ENCODE measurements around the gene AANAT.
"Not testable (repeated sequence)": the region's sequence is repeated elsewhere in the genome, so short reads cannot be mapped to it uniquely, and the experiment has no call there.

The AANAT gene

GRCh38 chr17:76508472-76509063 lies 41.2 kb downstream of the AANAT start:
- H3K4me3 Mint-ChIP-seq; H3K4me1 Mint-ChIP-seq; DNase-seq (ENCODE audit: low spot score in 2 of 2); H3K9me3 Mint-ChIP-seq; H3K27ac Mint-ChIP-seq; ATAC-seq (ENCODE audit: low read depth); H3K27me3 Mint-ChIP-seq; H3K36me3 Mint-ChIP-seq: not testable (repeated sequence)

DNA sequence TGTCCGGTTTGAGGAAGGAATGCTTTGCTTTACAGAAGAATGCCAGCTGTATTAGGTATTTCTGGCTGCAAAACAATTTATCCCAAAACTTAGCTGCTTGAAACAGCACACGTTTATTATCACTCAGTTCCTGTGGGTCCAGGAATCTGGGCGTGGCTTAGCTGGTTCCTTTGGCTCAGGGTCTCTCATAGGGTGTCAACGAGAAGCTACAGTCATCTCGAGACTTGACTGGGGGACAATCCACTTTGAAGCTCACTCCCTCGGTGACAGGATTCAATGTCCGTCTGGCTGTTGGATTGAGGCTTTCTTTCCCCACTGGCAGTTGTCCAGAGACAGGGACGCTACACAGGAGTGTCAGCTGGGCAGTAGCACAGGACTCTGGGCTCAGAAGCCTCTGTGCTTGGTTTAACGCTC lies 43.4 kb downstream of the AANAT start:
- DNase-seq (ENCODE audit: low spot score in 2 of 2): no peak
- ATAC-seq (ENCODE audit: low read depth): no peak
- H3K27ac Mint-ChIP-seq: no peak overlapping the region
- no peak overlapping the region for H3K4me3 Mint-ChIP-seq
- peaks cover 2% of the 10 kb centered on the region for H3K27me3 Mint-ChIP-seq
- no peaks in the 10 kb centered on the region for H3K9me3 Mint-ChIP-seq
- no peaks in the 10 kb centered on the region for H3K36me3 Mint-ChIP-seq
- peaks cover 15% of the 10 kb centered on the region for H3K4me1 Mint-ChIP-seq

- no peaks in the 10 kb centered on the region for H3K36me3 Mint-ChIP-seq
- no peaks in the 10 kb centered on the region for H3K9me3 Mint-ChIP-seq
- H3K4me3 Mint-ChIP-seq: no peak overlapping the region
- no peak overlapping the region for H3K27ac Mint-ChIP-seq
- ATAC-seq (ENCODE audit: low read depth) (no peak), DNase-seq (ENCODE audit: low spot score in 2 of 2) (no peak)
- peaks cover 2% of the 10 kb centered on the region for H3K27me3 Mint-ChIP-seq
- H3K4me1 Mint-ChIP-seq: peaks cover 10% of the 10 kb centered on the region
These were observed 44.4 kb downstream of the AANAT start for GRCh38 chr17:76511668-76512365.

DNA sequence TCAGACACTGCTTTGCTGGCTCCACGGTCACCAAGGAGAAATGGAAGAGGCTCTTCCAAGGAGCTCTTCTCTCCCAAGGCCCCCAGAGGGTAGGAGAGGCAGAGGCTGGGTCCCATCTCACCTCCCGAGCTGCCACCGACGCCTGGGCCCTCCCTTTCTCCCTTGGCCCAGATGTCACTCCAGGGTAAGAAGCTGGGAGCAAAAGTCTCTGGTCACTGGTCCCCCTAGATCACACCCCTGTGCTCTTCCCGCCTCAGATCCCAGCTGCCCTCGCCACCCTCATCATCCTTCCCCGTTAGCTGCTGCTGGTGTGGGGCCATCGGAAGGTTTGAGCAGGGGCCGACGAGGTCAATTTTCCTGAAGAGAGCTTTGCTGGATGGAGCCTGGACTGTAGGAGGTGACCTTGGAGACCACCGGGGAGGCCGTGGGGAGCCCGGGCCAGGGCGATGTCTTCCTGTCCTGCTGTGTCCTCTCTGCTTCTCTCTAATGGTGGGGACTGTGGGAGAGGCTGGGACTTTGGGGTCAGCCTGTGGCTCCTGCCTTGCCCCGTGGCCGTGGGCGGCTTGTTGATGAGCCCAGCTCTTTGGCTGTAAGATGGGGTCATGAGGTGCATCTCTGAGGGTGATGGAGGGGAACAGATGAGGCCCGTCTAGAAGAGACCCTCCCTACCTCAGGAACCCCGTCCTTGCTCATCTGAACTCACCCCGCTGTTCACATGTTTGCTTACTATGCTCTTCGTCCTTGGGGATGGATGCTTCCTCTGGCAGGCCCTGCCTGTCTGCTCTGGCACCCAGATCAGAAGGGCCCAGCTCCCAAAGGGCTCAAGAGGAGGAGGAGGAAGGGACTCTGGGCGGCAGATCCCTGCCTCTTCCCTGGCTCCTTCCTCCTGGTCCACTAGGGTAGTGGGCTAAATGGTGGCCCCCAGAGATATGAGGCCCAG lies 45.2 kb downstream of the AANAT start:
- peaks cover 10% of the 10 kb centered on the region for H3K4me1 Mint-ChIP-seq

GRCh38 chr17:76513306-76513692 lies 45.9 kb downstream of the AANAT start:
- no peak overlapping the region for H3K4me3 Mint-ChIP-seq
- no peaks in the 10 kb centered on the region for H3K27me3 Mint-ChIP-seq
- H3K27ac Mint-ChIP-seq: peak overlapping the region; percentile 96
- no peak for ATAC-seq (ENCODE audit: low read depth)
- no peaks in the 10 kb centered on the region for H3K9me3 Mint-ChIP-seq
- no peaks in the 10 kb centered on the region for H3K36me3 Mint-ChIP-seq
- no peak for DNase-seq (ENCODE audit: low spot score in 2 of 2)
- H3K4me1 Mint-ChIP-seq: peaks cover 10% of the 10 kb centered on the region

More for the DNA sequence above, 45.2 kb downstream of the AANAT start:
- Mint-ChIP-seq H3K27me3 (peaks cover 2% of the 10 kb centered on the region), H3K27ac (peak overlapping the region; percentile 96), H3K4me3 (no peak overlapping the region), H3K36me3 (no peaks in the 10 kb centered on the region), H3K9me3 (no peaks in the 10 kb centered on the region)
- no peak for DNase-seq (ENCODE audit: low spot score in 2 of 2)
- ATAC-seq (ENCODE audit: low read depth): no peak

- peaks cover 13% of the 10 kb centered on the region for H3K4me1 Mint-ChIP-seq
- H3K27ac Mint-ChIP-seq: peak overlapping the region; percentile 96
- DNase-seq (ENCODE audit: low spot score in 2 of 2); H3K36me3 Mint-ChIP-seq; H3K27me3 Mint-ChIP-seq; ATAC-seq (ENCODE audit: low read depth); H3K9me3 Mint-ChIP-seq: not testable (repeated sequence)
- H3K4me3 Mint-ChIP-seq: peak overlapping the region; percentile 51
These were observed 47.0 kb downstream of the AANAT start for GRCh38 chr17:76514355-76514754.

- peak; percentile 85 for ATAC-seq (ENCODE audit: low read depth)
- Mint-ChIP-seq H3K27me3 (peaks cover 3% of the 10 kb centered on the region), H3K36me3 (no peaks in the 10 kb centered on the region), H3K4me3 (peak overlapping the region; percentile 60), H3K27ac (peak overlapping the region; percentile 96), H3K9me3 (no peaks in the 10 kb centered on the region), H3K4me1 (peaks cover 13% of the 10 kb centered on the region)
- peak in 1 of 2 donors; percentile 54 for DNase-seq (ENCODE audit: low spot score in 2 of 2)
These were observed 48.0 kb downstream of the AANAT start for GRCh38 chr17:76515274-76515949.

GRCh38 chr17:76517638-76518038 lies 50.2 kb downstream of the AANAT start:
- Mint-ChIP-seq H3K9me3 (no peaks in the 10 kb centered on the region), H3K27me3 (peaks cover 7% of the 10 kb centered on the region), H3K4me1 (peaks cover 13% of the 10 kb centered on the region), H3K4me3 (no peak overlapping the region), H3K27ac (no peak overlapping the region), H3K36me3 (no peaks in the 10 kb centered on the region)
- no peak for ATAC-seq (ENCODE audit: low read depth)
- no peak for DNase-seq (ENCODE audit: low spot score in 2 of 2)

DNA sequence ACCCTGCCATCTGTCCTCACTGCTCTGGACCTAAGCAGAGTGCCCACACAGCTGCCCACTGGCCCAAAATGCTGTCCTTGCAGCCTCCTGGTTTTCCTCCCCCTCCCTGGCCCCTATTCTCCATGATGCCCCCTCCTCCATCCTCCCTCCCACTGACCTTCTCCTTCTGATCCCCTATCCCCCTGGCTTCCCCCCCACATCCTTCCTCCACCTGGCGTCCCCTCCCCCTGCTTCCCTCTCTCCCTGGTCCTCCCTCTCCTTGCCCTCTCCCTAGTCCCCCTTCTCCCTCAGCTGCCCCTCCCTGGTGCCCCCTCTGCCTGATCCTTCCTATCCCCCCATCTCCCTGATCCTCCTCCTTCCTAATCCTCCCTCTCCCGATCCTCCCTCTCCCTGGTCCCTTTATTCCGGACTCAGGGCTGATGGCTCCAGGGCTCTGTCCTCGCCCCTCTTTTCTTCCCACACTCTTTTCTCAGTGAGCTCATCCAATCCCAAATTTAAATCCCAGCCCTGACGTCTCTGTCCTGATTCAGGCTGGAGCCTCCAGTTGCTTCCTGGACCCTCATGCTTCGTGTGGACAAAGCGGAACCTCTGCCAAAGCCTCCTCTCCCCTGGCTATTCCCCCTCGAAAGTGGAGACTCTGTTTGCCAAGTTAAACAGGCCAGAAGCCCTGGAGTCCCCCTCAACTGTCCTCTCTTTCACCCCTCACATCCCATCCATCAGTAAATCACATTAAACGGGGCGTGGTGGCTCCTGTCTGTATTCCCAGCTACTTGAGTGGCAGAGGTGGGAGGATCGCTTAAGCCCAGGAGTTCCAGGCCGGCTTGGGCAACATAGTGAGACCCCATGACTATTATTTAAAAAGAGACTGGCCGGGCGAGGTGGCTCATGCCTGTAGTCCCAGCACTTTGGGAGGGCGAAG lies 51.9 kb downstream of the AANAT start:
- Mint-ChIP-seq H3K9me3 (no peaks in the 10 kb centered on the region), H3K27ac (no peak overlapping the region), H3K4me1 (peaks cover 19% of the 10 kb centered on the region), H3K27me3 (peaks cover 7% of the 10 kb centered on the region), H3K4me3 (no peak overlapping the region), H3K36me3 (no peaks in the 10 kb centered on the region)
- ATAC-seq (ENCODE audit: low read depth) (no peak), DNase-seq (ENCODE audit: low spot score in 2 of 2) (no peak)

Measured in memory B cell (primary cell).